Measurements from ENCODE around the gene SARS1. TPM values are rescaled to one million over a fixed set of nuclear protein-coding genes. Genes with fewer than 3 reads are reported as not detected.

Gene SARS1
- total and polyA plus RNA-seq, 4 donors: 57.5 to 132 (median 92.8) TPM

- no peaks in the 10 kb centered on the region for H3K4me1 ChIP-seq (ENCODE audit: control insufficient read depth in 4 of 4, insufficient read depth in 4 of 4, low read length in 3 of 4)
- H3K27me3 ChIP-seq (ENCODE audit: control insufficient read depth in 4 of 4, insufficient read depth in 4 of 4, low read length in 3 of 4): no peaks in the 10 kb centered on the region
- no peak for DNase-seq (ENCODE audit: low spot score)
- TF ChIP-seq HNF4G (IDR thresholded peaks at IDR 0.05): no peak
- no peak for TF ChIP-seq JUND (IDR thresholded peaks at IDR 0.05)
- no peak for TF ChIP-seq RXRA (IDR thresholded peaks at IDR 0.05)
- TF ChIP-seq CTCF (IDR thresholded peaks at IDR 0.05; ENCODE audit: low read depth, low read length, missing input control): no peak
- no peak overlapping the region for H3K4me3 ChIP-seq (ENCODE audit: low read depth in 1 of 3, low read length in 3 of 3)
- no peaks in the 10 kb centered on the region for H3K36me3 ChIP-seq (ENCODE audit: control insufficient read depth in 4 of 4, insufficient read depth in 3 of 4, low read depth in 1 of 4, low read length in 3 of 4)
- WGBS: 95% methylated on average over 13 of the region's 13 CpGs
- no peak overlapping the region for H3K9ac ChIP-seq (ENCODE audit: low read depth in 1 of 2, low read length in 2 of 2)
- no peaks in the 10 kb centered on the region for H3K9me3 ChIP-seq (ENCODE audit: control insufficient read depth in 4 of 4, low read length in 3 of 4)
- no peak overlapping the region for H3K27ac ChIP-seq (ENCODE audit: low read depth in 1 of 2, low read length in 2 of 2)
These were observed 52.1 kb downstream of the SARS1 start for GRCh38 chr1:109265741-109266330.

DNA sequence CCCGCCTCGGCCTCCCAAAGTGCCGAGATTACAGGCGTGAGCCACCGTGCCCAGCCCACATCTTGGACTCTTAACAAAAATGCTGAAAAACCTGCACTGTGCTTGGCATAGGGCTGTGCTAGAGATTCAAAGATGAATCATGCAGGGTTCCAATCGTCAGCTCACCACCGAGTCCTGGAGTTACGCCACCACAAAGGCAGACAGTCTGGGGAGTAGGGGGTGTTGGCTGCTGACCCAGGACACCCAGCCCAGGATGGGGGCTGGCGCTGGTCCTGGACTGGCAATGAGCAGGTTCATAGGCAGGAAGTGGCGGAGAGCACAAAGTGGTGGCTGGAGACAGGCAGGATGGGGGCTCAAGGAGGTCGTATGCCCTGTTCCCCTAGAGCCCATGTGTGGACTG is 53.2 kb downstream of the SARS1 start:
- no peak for DNase-seq (ENCODE audit: low spot score)
- no peak overlapping the region for H3K9ac ChIP-seq (ENCODE audit: low read depth in 1 of 2, low read length in 2 of 2)
- WGBS: 91% methylated on average over 11 of the region's 11 CpGs
- no peak for TF ChIP-seq EGR1 (IDR thresholded peaks at IDR 0.05; ENCODE audit: low read depth in 2 of 2)
- no peak for TF ChIP-seq RAD21 (IDR thresholded peaks at IDR 0.05)
- TF ChIP-seq NR2F2 (IDR thresholded peaks at IDR 0.05): no peak
- no peak for TF ChIP-seq ATF3 (IDR thresholded peaks at IDR 0.05)
- no peak for TF ChIP-seq TAF1 (conservative IDR thresholded peaks at IDR 0.05)
- no peak for TF ChIP-seq HNF4A (conservative IDR thresholded peaks at IDR 0.05)
- TF ChIP-seq CTCF (IDR thresholded peaks at IDR 0.05; ENCODE audit: low read depth, low read length, missing input control): no peak
- no peak for TF ChIP-seq REST (IDR thresholded peaks at IDR 0.05)
- TF ChIP-seq, protein P1, sequence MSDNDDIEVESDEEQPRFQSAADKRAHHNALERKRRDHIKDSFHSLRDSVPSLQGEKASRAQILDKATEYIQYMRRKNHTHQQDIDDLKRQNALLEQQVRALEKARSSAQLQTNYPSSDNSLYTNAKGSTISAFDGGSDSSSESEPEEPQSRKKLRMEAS (IDR thresholded peaks at IDR 0.05): no peak
- no peak for TF ChIP-seq FOXA1 (IDR thresholded peaks at IDR 0.05)
- no peak for TF ChIP-seq ZBTB33 (IDR thresholded peaks at IDR 0.05)
- no peak for TF ChIP-seq SP1 (IDR thresholded peaks at IDR 0.05)
- TF ChIP-seq JUND (IDR thresholded peaks at IDR 0.05): no peak
- TF ChIP-seq GABPA (IDR thresholded peaks at IDR 0.05 in 1 of 2, conservative IDR thresholded peaks at IDR 0.05 in 1 of 2): no peak
- TF ChIP-seq HNF4G (IDR thresholded peaks at IDR 0.05): no peak
- no peaks in the 10 kb centered on the region for H3K4me1 ChIP-seq (ENCODE audit: control insufficient read depth in 4 of 4, insufficient read depth in 4 of 4, low read length in 3 of 4)
- H3K27ac ChIP-seq (ENCODE audit: low read depth in 1 of 2, low read length in 2 of 2): no peak overlapping the region
- no peak overlapping the region for H3K4me3 ChIP-seq (ENCODE audit: low read depth in 1 of 3, low read length in 3 of 3)
- H3K27me3 ChIP-seq (ENCODE audit: control insufficient read depth in 4 of 4, insufficient read depth in 4 of 4, low read length in 3 of 4): no peaks in the 10 kb centered on the region
- H3K9me3 ChIP-seq (ENCODE audit: control insufficient read depth in 4 of 4, low read length in 3 of 4): no peaks in the 10 kb centered on the region
- H3K36me3 ChIP-seq (ENCODE audit: control insufficient read depth in 4 of 4, insufficient read depth in 3 of 4, low read depth in 1 of 4, low read length in 3 of 4): no peaks in the 10 kb centered on the region
